T-helper 1 cell treated with Interleukin-12 subunit alpha and Interleukin-12 subunit beta and Interleukin-4 antibody, amounts not matched to agents 30 μg/mL and 1 μg/mL, for 36 hours (primary cell): ENCODE measurements around the gene NR4A1.

Source experiments
- H3K27ac Mint-ChIP-seq: one replicate; pipeline ENCODE4 v1.8.0; 2021; ENCODE audit warnings: mild to moderate bottlenecking, mixed read lengths
- H3K27me3 Mint-ChIP-seq: one replicate; pipeline ENCODE4 v1.8.0; 2021; ENCODE audit warnings: low read depth, mixed read lengths
- H3K36me3 Mint-ChIP-seq: one replicate; pipeline ENCODE4 v1.8.0; 2021; ENCODE audit warnings: low read depth, mixed read lengths
- H3K4me1 Mint-ChIP-seq: one replicate; pipeline ENCODE4 v1.8.0; 2021; ENCODE audit warnings: low read depth, mixed read lengths
- H3K4me3 Mint-ChIP-seq: one replicate; pipeline ENCODE4 v1.8.0; 2021; ENCODE audit warnings: mild to moderate bottlenecking, moderate library complexity, mixed read lengths
- H3K9me3 Mint-ChIP-seq: one replicate; pipeline ENCODE4 v1.8.0; 2021; ENCODE audit warnings: mixed read lengths

The NR4A1 gene

DNA sequence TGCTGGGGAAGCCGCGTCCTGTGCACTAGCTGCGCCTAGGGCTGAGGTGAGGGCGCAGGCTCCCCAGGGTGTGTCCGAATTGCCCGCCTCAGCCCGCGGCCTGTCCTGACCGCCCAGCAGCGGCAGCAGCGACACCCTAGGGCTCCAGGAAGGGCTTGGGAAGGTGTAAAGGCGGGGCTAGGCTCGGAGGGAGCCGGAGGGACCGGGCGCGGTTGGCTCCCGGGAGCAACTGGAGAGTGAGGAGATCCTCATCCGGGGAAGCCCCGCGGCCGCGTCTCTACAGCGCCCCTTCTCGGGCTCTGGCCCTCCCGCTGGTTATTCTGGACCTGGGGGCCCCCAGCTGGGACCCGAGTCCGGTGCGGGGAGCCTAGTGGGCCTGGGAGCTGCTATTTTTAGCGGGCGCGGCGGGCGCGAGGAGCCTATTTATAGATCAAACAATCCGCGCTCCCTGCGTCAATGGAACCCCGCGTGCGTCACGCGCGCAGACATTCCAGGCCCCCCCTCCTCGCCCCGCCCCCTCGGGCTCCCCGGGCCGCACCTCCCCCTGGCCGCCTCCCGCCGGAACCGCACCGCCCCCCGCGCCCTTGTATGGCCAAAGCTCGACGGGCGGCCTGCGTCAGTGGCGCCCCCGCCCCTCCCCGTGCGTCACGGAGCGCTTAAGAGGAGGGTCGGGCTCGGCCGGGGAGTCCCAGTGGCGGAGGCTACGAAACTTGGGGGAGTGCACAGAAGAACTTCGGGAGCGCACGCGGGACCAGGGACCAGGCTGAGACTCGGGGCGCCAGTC lies at the start of gene NR4A1:
NR4A1 (plus strand) TSS at position 685 of the 784 bp plus-strand sequence. CDS start 2,887 bp downstream, outside the sequence.
- peak within 1 kb of the TSS; percentile 92 for H3K27ac Mint-ChIP-seq
- peak within 1 kb of the TSS; percentile 83 for H3K4me3 Mint-ChIP-seq
- peaks cover 36% of the 10 kb centered on the region for H3K4me1 Mint-ChIP-seq
- peaks cover 9% of the 10 kb centered on the region for H3K27me3 Mint-ChIP-seq
- no peaks in the 10 kb centered on the region for H3K9me3 Mint-ChIP-seq
- no peaks in the 10 kb centered on the region for H3K36me3 Mint-ChIP-seq

DNA sequence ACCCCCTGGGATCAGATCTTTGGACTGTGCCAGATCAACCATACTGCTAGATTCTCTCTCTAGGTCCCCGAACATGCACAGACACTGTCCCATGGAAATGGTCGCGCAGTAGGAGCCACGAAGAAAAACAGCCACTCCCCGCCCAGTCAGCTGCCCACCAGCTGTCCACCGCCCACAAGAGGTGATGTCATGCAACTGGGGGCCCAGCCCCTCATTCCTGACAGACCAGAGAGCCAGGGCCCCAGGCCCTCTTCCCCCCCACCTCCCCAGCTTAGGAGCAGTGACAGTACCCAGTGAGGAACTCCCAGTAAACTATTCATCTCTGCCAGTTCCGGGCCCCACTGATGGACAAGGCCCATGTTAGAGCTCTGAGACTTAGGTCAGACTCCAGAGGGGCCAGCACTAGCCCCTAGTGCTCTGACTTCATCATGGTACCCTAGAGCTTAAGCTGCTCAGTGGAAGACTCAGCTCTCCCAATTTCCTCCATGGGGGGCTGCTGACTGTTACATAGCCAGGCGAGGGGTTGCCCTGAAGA lies 48.2 kb upstream of the NR4A1 start:
- peaks cover 8% of the 10 kb centered on the region for H3K4me1 Mint-ChIP-seq
- no peaks in the 10 kb centered on the region for H3K9me3 Mint-ChIP-seq
- peaks cover 2% of the 10 kb centered on the region for H3K36me3 Mint-ChIP-seq
- H3K4me3 Mint-ChIP-seq, result no peak overlapping the region
- no peak overlapping the region for H3K27ac Mint-ChIP-seq
- H3K27me3 Mint-ChIP-seq, result peaks cover 36% of the 10 kb centered on the region

DNA sequence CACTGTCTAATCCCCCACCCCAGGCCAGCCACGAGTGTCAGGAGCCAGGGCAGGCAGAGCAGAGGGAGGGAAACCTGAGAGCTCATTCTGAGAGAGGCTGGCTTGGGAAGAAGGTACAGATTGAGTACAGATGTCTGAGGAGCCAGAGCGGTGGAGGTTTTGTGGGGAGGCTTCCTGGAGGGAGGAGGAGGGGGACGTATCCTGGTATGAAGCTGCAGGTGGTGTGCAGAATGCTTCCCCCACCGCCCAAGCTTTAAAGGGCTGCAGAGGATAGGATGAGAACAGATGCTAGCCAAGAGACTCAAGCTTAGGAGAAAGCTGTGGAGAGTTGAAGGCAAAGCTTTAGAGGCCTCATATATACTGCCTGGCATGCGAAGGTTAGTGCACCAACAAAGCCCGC lies 47.7 kb upstream of the NR4A1 start:
- Mint-ChIP-seq H3K27me3 (peaks cover 41% of the 10 kb centered on the region), H3K9me3 (no peaks in the 10 kb centered on the region), H3K4me3 (no peak overlapping the region), H3K27ac (no peak overlapping the region), H3K36me3 (peaks cover 2% of the 10 kb centered on the region), H3K4me1 (peaks cover 8% of the 10 kb centered on the region)

DNA sequence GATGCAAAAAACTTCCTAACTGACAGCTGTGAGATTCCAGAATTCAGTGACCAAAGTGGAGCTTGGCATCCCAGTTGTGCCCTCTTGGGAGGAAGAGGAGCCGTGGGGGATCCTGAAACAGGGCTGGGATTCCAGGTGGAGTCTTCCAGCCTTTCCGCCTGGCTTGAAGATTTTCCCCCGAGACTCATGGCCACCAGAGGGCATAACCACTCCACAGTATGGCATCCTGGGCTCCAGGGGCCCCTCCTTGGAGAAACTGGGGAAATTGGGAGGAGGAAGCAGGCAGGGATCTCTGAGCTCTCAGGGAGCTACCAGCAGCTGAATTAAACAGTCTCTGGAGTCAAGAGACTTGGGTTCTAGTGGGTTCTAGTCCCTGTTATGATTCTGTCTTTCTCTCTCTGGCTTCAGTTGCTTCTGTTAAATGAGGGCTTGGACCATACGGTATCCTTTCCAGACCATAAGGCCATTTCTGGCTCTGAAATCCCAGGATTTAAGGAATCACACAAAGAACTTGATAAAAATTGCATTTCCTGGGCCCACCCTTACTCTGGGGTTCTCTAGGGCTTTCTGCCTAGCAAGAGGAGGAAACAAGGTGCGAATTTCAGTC lies 47.1 kb upstream of the NR4A1 start:
- Mint-ChIP-seq H3K9me3 (no peaks in the 10 kb centered on the region), H3K27me3 (peaks cover 41% of the 10 kb centered on the region), H3K36me3 (peaks cover 2% of the 10 kb centered on the region), H3K4me1 (peaks cover 8% of the 10 kb centered on the region), H3K27ac (no peak overlapping the region), H3K4me3 (no peak overlapping the region)

DNA sequence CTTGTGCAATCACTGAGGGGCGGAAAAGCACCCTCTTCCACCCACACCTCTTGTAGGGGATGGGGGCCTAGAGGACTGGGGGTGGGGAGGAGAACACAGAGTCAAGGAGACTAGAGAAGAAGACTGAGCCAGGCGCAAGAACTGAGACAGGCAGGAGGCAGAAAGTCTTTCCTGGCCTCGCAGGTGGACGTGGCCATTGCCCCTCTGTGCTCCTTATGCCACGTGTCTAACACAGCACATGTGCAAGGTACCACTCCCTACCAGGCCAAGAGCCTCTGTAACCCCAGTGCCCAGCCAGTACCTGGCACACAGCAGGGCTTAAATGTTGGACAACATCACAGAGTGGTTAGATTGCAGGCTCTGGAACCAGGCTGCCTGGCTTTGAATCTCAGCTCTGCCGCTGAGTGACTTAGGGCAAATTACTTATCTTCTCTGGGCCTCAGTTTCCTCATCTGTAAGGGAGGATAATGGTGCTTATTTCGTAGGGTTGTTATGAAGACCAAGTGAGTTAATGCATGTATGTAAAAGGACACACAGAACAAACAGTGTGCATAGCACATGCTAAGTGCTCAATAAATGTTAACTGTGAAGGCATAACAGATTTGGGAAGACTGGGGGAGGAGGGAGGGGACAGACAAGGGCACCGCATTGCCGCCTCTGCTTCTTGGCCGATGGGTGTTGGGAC lies 45.9 kb upstream of the NR4A1 start:
- H3K4me1 Mint-ChIP-seq, result peaks cover 8% of the 10 kb centered on the region

DNA sequence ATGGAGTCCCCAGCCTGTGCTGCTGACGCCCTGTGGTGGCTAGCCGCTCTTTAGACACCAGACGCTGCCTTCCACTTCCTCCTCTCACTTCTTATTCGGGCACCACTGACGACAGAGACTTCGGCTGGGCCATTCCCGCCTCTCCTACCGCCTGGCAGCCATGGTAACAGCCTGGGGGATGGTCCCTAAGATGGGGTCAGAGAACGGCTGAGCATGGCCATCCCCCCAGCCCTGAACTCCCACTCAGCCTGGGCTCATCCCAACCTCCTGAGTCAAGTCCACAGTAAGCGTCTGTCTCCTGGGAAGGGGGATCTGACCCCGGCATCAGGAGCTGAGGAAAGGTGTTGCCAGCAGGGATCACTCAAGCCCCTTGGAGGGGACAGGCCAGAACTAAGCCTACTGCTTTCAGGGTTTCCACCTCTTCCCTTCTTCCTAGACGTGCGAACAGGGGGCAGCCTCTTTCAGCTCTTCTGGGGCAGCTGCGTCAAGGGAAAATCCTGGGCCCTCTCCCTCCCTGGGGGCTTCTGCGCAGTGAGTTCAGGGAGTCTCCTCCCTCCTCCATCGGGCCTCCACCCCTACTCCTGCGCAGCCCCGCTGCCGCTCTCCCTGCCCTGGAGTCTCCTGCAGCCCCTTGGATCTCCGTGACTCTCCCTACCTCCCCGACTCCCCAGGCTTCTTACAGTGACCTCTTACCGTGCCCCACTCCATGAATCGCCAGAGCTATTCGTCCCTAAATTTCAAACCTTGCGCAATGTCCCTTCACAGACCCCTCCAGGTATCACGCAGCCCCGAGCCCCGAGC lies 45.1 kb upstream of the NR4A1 start:
- Mint-ChIP-seq H3K27me3 (peaks cover 41% of the 10 kb centered on the region), H3K36me3 (peaks cover 2% of the 10 kb centered on the region), H3K9me3 (no peaks in the 10 kb centered on the region), H3K4me1 (peaks cover 8% of the 10 kb centered on the region), H3K27ac (peak overlapping the region; percentile 65), H3K4me3 (peak overlapping the region; percentile 76)

More for the DNA sequence above, 45.9 kb upstream of the NR4A1 start:
- Mint-ChIP-seq H3K9me3 (no peaks in the 10 kb centered on the region), H3K36me3 (peaks cover 2% of the 10 kb centered on the region), H3K27me3 (peaks cover 41% of the 10 kb centered on the region), H3K27ac (no peak overlapping the region), H3K4me3 (no peak overlapping the region)

DNA sequence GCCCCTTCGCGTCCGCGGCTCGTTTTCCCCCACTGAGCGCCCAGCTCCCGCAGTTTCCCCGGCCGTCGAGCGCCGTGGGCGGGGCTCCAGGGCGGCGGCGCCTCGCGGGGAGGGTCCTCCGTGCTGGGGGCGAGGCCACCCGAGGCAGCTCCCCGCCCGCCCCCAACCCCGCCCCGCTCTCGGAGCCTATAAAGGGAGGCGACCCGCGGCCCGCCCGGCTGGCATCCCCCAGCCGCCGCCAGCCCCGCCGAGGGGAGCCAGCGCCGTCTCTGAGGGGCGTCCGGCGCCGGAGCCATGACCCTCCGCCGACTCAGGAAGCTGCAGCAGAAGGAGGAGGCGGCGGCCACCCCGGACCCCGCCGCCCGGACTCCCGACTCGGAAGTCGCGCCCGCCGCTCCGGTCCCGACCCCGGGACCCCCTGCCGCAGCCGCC lies 44.5 kb upstream of the NR4A1 start, which contains the start of gene TAMALIN:
TAMALIN (plus strand) TSS at position 221 of the 432 bp plus-strand sequence; CDS start at position 295, 74 bp downstream.
- H3K4me1 Mint-ChIP-seq, result peaks cover 8% of the 10 kb centered on the region
- H3K36me3 Mint-ChIP-seq, result peaks cover 2% of the 10 kb centered on the region
- H3K27ac Mint-ChIP-seq, result peak within 1 kb of the TSS; percentile 69
- H3K9me3 Mint-ChIP-seq, result no peaks in the 10 kb centered on the region
- H3K27me3 Mint-ChIP-seq, result peaks cover 41% of the 10 kb centered on the region
- H3K4me3 Mint-ChIP-seq, result peak within 1 kb of the TSS; percentile 79

DNA sequence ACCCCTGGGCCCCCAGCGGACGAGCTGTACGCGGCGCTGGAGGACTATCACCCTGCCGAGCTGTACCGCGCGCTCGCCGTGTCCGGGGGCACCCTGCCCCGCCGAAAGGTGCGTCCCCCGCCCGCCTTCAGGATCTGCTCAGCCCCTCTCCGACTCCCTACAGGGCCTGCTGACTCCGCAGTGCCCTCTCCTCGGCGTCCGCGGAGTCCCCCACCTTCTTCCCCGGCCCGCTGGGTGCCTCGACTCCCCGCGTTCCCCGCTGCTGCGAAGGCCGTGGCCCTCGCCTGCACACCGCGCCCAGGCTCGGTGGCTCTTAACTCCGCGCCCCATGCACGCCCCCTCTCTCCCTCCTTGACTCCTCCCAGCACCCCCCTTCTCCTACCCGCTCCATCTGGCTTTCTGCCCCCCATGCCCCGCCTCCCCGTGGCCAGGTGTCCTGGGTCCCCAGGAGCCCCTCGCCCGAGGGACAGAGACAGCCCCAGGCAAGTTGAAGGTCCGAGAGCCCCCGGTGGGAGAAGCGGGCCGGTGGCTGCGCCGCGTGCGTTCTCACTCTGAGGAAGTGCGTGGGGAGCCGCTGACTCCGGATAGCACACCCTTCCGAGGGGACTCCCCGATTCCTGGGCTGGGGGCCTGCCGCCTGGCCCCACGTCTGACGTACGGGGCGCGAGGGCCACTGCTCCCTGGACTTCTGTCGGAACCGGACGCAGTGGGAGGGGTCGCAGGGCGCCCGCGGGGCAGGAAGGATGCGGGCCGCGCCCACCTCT lies 43.9 kb upstream of the NR4A1 start:
- H3K27ac Mint-ChIP-seq, result peak overlapping the region; percentile 69
- peaks cover 2% of the 10 kb centered on the region for H3K36me3 Mint-ChIP-seq
- peak overlapping the region; percentile 79 for H3K4me3 Mint-ChIP-seq
- H3K4me1 Mint-ChIP-seq, result peaks cover 8% of the 10 kb centered on the region
- no peaks in the 10 kb centered on the region for H3K9me3 Mint-ChIP-seq
- H3K27me3 Mint-ChIP-seq, result peaks cover 41% of the 10 kb centered on the region

DNA sequence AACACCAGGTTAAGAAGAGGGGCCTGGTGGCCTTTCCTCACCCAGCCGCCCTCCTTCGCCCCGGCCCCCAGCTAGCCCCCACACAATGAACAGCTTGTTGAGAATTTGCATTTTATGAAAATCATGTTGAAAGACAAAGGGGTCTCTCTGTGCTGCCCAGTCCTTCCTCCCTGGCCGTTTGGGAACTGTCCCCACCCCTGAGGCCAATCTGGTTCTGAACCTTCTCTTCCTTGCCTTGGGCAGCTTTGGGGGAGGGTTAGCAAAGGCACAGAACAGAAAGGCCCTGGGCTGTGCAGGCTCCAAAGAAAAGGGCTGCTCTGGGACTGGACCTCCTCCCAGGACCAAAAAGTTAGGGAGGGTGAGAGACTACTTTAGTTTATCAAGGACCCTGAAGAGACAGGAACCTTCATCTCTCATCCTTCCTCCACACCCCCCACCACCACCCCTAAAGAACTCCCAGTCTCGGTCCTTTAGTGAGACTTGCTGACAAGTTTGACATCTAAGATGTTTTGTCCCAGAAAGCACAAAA lies 43.2 kb upstream of the NR4A1 start:
- H3K9me3 Mint-ChIP-seq, result no peaks in the 10 kb centered on the region
- H3K27ac Mint-ChIP-seq, result no peak overlapping the region
- peaks cover 35% of the 10 kb centered on the region for H3K27me3 Mint-ChIP-seq
- peaks cover 2% of the 10 kb centered on the region for H3K36me3 Mint-ChIP-seq
- H3K4me3 Mint-ChIP-seq, result peak overlapping the region; percentile 79
- peaks cover 8% of the 10 kb centered on the region for H3K4me1 Mint-ChIP-seq

DNA sequence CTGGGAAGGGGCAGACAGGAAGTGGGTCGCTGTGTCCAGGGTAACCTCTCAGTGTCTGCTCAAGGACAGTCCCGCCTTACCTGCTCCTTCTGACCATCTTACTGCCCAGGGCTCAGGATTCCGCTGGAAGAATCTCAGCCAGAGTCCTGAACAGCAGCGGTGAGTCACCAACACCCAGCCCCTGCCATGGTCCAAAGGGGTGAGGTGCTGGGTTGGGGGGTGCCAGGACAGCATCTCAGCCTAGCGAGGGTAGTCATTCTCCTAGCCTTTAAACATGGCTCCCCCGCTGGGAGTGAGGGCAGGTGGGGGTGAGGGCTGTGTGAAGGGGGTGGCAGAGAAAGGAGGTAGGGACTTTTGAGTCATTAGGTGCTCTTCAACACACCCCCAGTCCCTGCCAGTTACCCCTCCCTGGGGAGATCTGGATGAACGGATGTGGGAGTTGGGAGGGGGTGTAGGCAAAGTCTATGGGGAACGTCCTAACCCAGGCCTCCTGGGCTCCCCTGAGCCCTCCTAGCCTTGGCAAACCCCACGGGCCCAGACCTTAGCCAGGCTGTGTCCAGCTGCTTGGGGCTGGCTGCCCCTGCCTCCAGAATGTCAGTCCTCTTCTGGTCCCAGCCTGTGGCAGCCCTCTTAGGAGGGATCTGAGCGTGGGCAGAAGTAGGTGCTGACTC lies 42.0 kb upstream of the NR4A1 start:
- H3K27ac Mint-ChIP-seq, result no peak overlapping the region
- H3K27me3 Mint-ChIP-seq, result peaks cover 32% of the 10 kb centered on the region
- no peak overlapping the region for H3K4me3 Mint-ChIP-seq
- H3K36me3 Mint-ChIP-seq, result peaks cover 2% of the 10 kb centered on the region
- H3K4me1 Mint-ChIP-seq, result peaks cover 8% of the 10 kb centered on the region
- H3K9me3 Mint-ChIP-seq, result no peaks in the 10 kb centered on the region

DNA sequence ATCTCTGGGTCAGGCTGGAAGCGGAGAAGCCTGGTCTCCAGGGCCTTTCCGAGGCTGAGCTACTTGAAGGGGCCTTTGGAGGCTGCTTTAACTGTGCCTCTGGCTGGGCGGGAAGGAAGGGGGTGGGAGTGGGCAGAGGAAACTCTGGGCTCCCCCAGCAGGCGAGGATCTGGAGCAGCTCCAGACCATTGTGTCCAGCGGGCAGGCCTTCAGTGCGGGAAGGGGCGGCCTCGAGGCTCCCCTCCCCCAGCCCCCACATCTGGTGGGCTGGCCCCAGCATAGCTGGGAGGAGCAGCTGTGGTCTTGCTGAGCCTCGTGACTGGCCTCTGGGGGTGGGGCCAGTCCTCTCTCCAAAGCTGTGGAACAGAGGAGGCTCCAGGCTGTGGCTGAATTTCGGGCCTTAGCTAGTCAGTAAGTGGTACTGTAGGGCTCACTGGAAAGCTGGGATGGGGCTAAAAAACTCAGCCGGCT lies 41.1 kb upstream of the NR4A1 start:
- Mint-ChIP-seq H3K9me3 (no peaks in the 10 kb centered on the region), H3K27ac (no peak overlapping the region), H3K27me3 (peaks cover 22% of the 10 kb centered on the region), H3K36me3 (peaks cover 2% of the 10 kb centered on the region), H3K4me1 (peaks cover 8% of the 10 kb centered on the region), H3K4me3 (no peak overlapping the region)

DNA sequence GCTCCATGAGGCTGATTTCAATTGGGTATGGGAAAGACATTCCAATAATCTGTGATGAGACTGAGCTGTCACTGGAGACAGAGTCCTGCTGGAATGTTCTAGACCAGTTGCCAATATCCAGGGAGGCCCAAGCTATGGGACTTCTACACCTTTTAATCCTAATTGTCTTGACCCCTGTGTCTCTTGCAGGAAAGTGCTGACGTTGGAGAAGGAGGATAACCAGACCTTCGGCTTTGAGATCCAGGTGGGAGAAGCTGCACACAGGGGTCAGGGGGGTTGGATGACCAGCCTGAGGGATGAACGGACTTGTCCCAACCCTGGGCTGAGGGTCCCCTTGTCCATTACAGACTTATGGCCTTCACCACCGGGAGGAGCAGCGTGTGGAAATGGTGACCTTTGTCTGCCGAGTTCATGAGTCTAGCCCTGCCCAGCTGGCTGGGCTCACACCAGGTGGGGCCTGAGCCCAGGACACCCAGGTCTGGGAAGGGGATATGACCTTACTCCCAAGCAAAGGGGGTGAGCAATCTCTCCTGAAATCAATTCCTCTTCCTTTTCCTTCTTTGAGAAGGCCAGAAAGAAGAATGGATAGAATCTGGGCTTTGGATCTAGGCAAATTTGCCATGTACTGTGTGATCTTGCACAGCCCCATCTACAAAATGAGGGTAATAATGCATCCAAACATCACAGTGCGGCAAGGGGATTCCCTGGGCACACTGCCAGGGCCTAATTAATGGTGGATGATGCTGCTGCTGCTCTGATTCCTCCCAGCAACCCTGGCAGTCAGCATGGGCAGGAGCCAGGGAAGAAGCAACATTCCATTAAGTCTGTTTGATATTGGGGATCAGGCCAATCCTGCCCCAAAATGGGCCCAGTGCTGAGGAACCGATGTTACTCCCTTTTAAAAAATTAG lies 40.3 kb upstream of the NR4A1 start:
- Mint-ChIP-seq H3K4me1 (peaks cover 5% of the 10 kb centered on the region), H3K27me3 (peaks cover 14% of the 10 kb centered on the region), H3K9me3 (no peaks in the 10 kb centered on the region), H3K36me3 (peaks cover 2% of the 10 kb centered on the region), H3K27ac (no peak overlapping the region), H3K4me3 (no peak overlapping the region)
